Gastrocnemius medialis (tissue), 4 donors: Measurements from ENCODE around the gene PRODH.

ENCODE experiments used
- CTCF ChIP-seq, 5 experiments: fragments of 450-650 bp in 3 of 5; fragments of 200-600 bp in 2 of 5; sonication (generic) in 2 of 5; IDR thresholded peaks in 4 of 5; conservative IDR thresholded peaks in 1 of 5; 1 replicate in 4 of 5; 2 replicates in 1 of 5; pipeline ENCODE4 v1.5.1; 2016 to 2019; ENCODE audit warnings: antibody characterized with exemption in 5 of 5, mild to moderate bottlenecking in 3 of 5, moderate library complexity in 3 of 5
- POLR2A ChIP-seq, 2 donors: fragments of 450-650 bp; IDR thresholded peaks; one replicate each; pipeline ENCODE4 v1.6.1; 2017; ENCODE audit warnings: antibody characterized with exemption in 2 of 2, mild to moderate bottlenecking in 2 of 2, moderate library complexity in 2 of 2

DNA sequence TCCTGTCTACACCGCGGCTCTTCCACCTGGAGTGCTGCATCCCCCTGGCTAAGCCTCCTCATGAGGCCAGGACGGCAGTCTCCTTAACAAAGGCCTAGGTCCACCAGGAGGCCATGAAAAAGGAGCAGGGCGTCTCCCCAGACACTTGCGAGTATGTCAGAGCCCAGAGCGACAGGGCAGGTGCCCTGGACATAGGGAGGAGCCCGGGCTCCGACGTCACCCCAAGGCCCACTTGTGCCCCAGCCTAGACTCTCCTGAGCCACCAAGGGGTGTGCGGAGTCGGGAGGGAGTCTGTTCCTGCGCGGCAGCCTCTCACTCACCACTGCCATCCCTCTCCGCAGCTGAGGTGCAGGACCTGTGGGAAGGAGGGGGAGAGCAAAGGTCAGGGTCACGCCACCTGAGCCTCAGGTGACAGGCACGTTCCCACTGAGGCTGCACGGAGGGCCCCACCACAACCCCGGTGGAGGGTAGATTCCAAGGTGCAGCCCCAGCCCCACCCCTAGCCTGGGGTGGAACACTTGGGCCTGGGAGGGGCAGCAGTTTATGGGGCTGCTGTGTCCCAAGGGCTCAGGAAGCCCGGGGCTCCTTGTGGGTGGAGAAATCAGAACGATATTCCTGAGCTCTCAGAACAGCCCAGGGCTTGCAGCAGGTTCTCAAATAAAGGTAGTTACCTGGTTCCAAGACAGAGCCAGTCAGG lies 10.6 kb downstream of the PRODH start:
- TF ChIP-seq CTCF (IDR thresholded peaks at IDR 0.05 in 4 of 5, conservative IDR thresholded peaks at IDR 0.05 in 1 of 5): no peak
- TF ChIP-seq POLR2A (IDR thresholded peaks at IDR 0.05): no peak
